Astrocyte (in vitro differentiated cells and primary cell): ENCODE measurements around the gene PLPPR5.

Experiments used
- CTCF ChIP-seq: IDR thresholded peaks from 2 replicates; pipeline ENCODE4 v1.5.1; 2011; ENCODE audit warnings: low read depth, mild to moderate bottlenecking, inconsistent platforms, low read length, moderate library complexity; ENCODE audit not compliant: insufficient read depth
- EZH2 ChIP-seq: IDR thresholded peaks from 2 replicates; pipeline ENCODE4 v1.6.1; 2012; ENCODE audit warnings: mild to moderate bottlenecking, low read length, inconsistent platforms; ENCODE audit not compliant: insufficient read depth

GRCh38 chr1:98923667-98924066 is 81.0 kb downstream of the PLPPR5 start:
- TF ChIP-seq CTCF (no peak), EZH2 (no peak)
